Measurements from ENCODE around the gene NQO1. TPM values are rescaled to one million over a fixed set of nuclear protein-coding genes. Genes with fewer than 3 reads are reported as not detected.
A peak's percentile ranks its signal among the peaks of the same experiment; 100 is the strongest.

Gene NQO1
- total RNA-seq, 1 experiment from 2014 or later = 519 TPM

GRCh38 chr16:69741951-69742904 is 15.9 kb upstream of the NQO1 start:
- no peaks in the 10 kb centered on the region for H3K4me1 ChIP-seq (ENCODE audit: control insufficient read depth in 1 of 2, insufficient read depth in 2 of 2, low read length in 2 of 2)
- ChIA-PET RAD21 (ENCODE audit: low non-redundant PET in 1 of 2, low total read pairs in 2 of 2, uncharacterized antibody in 2 of 2, unreplicated experiment in 2 of 2) (no interaction called here), POLR2A (interaction anchor here (1.2 to 2.4 kb wide), 2 partner anchors 12 to 16 kb away, joined by 4 to 8 read pairs; partner anchors contain the start of genes NOB1 and NQO1), CTCF (no interaction called here)
- H3K9ac ChIP-seq (ENCODE audit: low read length) = no peak overlapping the region
- TF ChIP-seq SP1 (IDR thresholded peaks at IDR 0.05; ENCODE audit: low read depth) (no peak), SRF (IDR thresholded peaks at IDR 0.05; ENCODE audit: low read depth) (no peak), MAX (IDR thresholded peaks at IDR 0.05) (no peak), RAD21 (IDR thresholded peaks at IDR 0.05; ENCODE audit: low read depth) (no peak), EZH2phosphoT487 (IDR thresholded peaks at IDR 0.05; ENCODE audit: borderline replicate concordance) (no peak), CEBPB (IDR thresholded peaks at IDR 0.05; ENCODE audit: low read depth) (no peak), POLR2AphosphoS5 (IDR thresholded peaks at IDR 0.05; ENCODE audit: low read depth, low read length) (no peak), ZNF274 (IDR thresholded peaks at IDR 0.05; ENCODE audit: low read depth, low read length) (no peak), ATF3 (IDR thresholded peaks at IDR 0.05) (no peak), SIN3A (IDR thresholded peaks at IDR 0.05; ENCODE audit: low read depth) (no peak), ELF1 (IDR thresholded peaks at IDR 0.05; ENCODE audit: borderline replicate concordance, low read depth) (no peak), CBX3 (IDR thresholded peaks at IDR 0.05; ENCODE audit: low read depth) (no peak), ZFX (IDR thresholded peaks at IDR 0.05) (no peak), JUND (IDR thresholded peaks at IDR 0.05) (no peak), CTCF (IDR thresholded peaks at IDR 0.05 in 2 of 3, conservative IDR thresholded peaks at IDR 0.05 in 1 of 3; ENCODE audit: borderline replicate concordance in 1 of 3, insufficient read depth in 1 of 3, low read depth in 2 of 3, low read length in 2 of 3) (no peak), EGR1 (IDR thresholded peaks at IDR 0.05; ENCODE audit: low read depth) (no peak), POLR2A (IDR thresholded peaks at IDR 0.05; ENCODE audit: borderline replicate concordance, extremely low read depth, insufficient read depth, insufficient read length) (no peak), EZH2 (IDR thresholded peaks at IDR 0.05) (no peak), FOSL1 (IDR thresholded peaks at IDR 0.05; ENCODE audit: low read depth) (no peak)
- H3K9me3 ChIP-seq (ENCODE audit: control insufficient read depth in 1 of 2, insufficient read depth in 1 of 2, low read depth in 1 of 2, low read length in 2 of 2) = no peaks in the 10 kb centered on the region
- H3K79me2 ChIP-seq (ENCODE audit: insufficient read depth, low read length) = peaks cover 53% of the 10 kb centered on the region
- DNase-seq (ENCODE audit: low read depth, low spot score) = no peak
- no peak for ATAC-seq
- intact Hi-C loops (cut with micrococcal nuclease) = no loop called here
- TSS peak; percentile 48 for BruUV-seq (replicated peaks)
- no peak overlapping the region for H3K4me3 ChIP-seq (replicated peaks in 1 of 2; ENCODE audit: low read depth in 1 of 2, low read length in 2 of 2)
- no peak overlapping the region for H2AFZ ChIP-seq (ENCODE audit: low read depth, low read length, poor library complexity, severe bottlenecking)
- H4K20me1 ChIP-seq (ENCODE audit: insufficient read depth) = no peaks in the 10 kb centered on the region
- no peaks in the 10 kb centered on the region for H3K9me2 ChIP-seq (ENCODE audit: insufficient read depth)
- peaks cover 43 to 67% of the 10 kb centered on the region in 2 experiments for H3K36me3 ChIP-seq (ENCODE audit: control insufficient read depth in 1 of 2, insufficient read depth in 2 of 2, low read length in 2 of 2)
- no peak overlapping the region for H3K4me2 ChIP-seq (ENCODE audit: low read length)
- no peak overlapping the region for H3K27ac ChIP-seq (ENCODE audit: low read depth, low read length)
- H3K27me3 ChIP-seq (ENCODE audit: insufficient read depth, low read length) = no peaks in the 10 kb centered on the region
